HCEC 1CT (cell line): Measurements from ENCODE around the gene TADA2B.

Source experiments
- DNase-seq: peaks from one replicate; pipeline ENCODE4 v3.0.0-alpha.2; 2017

The TADA2B gene

GRCh38 chr4:7018281-7018680 is 24.9 kb upstream of the TADA2B start:
- no peak for DNase-seq

- no peak for DNase-seq
Measured at GRCh38 chr4:7019367-7019766, 23.8 kb upstream of the TADA2B start.

DNA sequence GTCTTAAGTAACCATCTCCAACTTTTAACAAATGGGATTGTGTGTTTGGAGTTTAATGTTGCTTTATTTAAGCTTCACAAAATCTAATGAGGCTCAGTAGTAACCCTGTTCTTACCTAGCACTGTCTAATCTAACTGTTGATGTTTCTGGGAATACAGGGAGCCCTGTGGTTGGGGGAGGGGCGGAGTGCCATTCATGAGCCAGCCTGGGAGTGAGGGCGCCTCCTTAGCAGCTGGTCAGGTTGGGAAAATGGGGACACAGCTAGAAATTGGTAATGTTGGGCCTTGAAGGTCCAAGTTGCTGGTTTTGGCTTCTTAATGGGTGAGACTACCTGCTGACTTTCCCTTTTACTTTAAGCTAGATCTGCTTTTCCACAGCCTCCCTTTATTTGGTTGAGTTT is 22.9 kb upstream of the TADA2B start:
- no peak for DNase-seq

DNA sequence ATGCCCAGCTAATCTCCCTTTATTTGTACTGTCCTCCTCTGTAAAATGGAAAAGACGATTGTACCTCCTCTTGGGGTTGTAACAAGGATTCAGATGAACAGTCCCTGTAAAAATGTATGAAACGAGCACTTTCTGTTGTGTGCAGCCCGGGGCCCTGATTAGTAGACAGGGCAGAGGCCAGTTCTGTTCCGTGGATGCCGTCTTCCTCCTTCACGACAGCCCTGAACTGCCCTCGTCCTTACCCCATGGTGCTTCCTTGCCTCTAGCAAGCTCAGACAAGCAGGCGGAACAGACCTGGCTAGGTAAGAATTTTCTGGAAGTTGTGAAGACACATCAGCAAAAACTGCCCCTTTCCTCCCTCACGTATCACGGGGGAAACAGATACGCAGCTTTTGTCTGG is 22.3 kb upstream of the TADA2B start:
- DNase-seq, result no peak

GRCh38 chr4:7021355-7021754 is 21.8 kb upstream of the TADA2B start:
- no peak for DNase-seq

- DNase-seq, result peak; percentile 59
Measured at GRCh38 chr4:7021930-7022664, 21.1 kb upstream of the TADA2B start.

DNA sequence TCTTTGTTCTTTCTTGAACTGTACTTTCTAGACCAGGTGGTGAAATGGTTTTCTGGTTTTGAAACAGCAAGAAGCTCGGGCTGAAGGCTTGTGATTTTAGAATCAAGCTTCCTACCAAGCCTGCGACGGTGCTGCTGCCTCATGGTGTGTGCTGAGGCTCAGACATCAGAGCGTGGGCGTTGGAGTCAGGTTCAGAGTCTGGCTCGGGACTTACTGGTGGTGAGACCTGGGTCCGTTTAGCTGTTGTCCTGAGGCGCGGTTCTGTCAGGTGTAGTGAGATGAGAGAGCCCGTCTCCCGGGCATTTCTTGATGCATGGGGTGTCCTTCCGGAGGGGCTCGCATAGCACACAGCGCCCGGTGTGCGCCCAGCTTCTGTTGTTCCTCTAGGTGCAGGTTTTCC is 19.7 kb upstream of the TADA2B start:
- DNase-seq, result no peak

- DNase-seq, result no peak
Measured at GRCh38 chr4:7023901-7024300, 19.3 kb upstream of the TADA2B start.

DNA sequence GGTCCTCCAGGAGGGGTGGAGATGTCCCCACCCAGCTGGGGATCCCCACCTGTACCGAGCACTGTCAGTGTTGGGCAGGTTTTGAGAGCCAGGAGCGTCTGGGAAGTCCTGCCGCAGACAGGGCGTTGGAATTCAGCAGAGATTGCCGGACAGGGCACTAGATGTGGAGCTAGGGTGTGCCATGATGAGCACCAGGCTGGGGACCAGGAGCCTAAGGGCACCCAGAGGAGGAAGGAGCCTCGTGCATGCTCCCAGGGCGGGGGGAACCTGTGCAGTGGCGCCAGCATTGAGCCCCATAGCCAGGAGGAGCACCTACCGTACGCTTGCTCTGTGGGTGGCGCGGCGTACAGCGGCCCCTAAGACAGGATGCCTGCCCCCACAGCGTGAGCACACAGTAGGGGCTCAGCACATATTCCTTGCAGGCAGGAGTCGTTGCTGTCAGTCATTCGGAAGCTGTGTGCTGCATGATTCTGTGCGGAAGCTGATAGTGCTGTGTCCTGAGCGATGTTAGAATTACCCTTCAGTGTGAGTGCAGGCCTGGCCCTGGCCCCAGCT is 18.8 kb upstream of the TADA2B start:
- no peak for DNase-seq

- no peak for DNase-seq
Measured at GRCh38 chr4:7025040-7025602, 18.1 kb upstream of the TADA2B start.

DNA sequence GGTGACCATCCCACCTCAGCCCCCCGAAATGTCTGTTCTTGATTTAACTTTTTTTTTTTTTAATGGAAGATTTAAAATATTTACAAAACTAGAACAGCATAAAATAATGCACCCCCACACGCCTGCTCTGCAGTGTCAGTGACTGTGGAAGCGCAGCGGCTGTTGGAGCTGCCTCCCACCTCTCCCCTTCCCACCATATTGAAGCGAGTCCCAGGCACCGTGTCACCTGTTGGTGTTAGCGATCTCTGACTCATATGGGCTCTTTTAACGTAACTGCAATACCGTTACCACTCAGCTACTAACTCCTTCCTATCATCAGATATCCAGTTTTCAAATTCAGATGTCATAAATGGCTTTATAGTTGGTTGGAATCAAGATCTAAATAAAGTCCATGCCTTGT is 17.1 kb upstream of the TADA2B start:
- DNase-seq, result no peak

DNA sequence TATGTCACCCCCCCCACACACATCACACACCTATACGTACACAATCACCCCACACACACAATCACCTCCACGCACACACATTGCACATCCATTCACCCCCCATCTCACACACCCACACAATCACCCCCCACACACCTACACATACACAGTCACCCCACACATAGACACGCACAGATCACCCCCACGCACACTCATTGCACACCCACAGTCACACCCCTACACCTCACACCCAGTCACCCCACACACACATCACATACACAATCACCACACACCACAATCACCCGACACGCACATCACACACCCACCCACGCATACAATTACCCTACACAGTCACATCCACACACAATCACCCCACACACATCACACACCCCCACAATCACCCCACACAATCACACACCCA is 15.9 kb upstream of the TADA2B start:
- DNase-seq, result no peak

DNA sequence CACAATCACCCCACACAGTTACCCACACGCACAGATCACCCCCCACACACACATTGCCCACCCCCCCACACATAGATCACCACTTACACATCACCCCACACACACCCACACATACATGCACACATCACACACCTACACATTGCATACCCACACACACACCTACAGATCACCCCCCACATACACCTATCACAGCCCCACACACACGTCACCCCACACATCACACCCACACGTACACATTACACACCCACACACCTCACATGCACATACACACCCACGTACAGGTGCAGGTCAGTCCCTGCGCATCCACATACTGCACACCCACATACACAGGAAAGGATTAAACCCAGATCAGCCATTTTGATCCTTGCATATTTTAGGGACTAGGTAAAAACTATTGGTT is 15.3 kb upstream of the TADA2B start:
- DNase-seq, result no peak

GRCh38 chr4:7029212-7029611 is 14.0 kb upstream of the TADA2B start:
- DNase-seq, result no peak

GRCh38 chr4:7029921-7030320 is 13.3 kb upstream of the TADA2B start:
- DNase-seq, result no peak

GRCh38 chr4:7030856-7031255 is 12.3 kb upstream of the TADA2B start:
- no peak for DNase-seq

- DNase-seq, result no peak
Measured at GRCh38 chr4:7031558-7032449, 11.4 kb upstream of the TADA2B start.

DNA sequence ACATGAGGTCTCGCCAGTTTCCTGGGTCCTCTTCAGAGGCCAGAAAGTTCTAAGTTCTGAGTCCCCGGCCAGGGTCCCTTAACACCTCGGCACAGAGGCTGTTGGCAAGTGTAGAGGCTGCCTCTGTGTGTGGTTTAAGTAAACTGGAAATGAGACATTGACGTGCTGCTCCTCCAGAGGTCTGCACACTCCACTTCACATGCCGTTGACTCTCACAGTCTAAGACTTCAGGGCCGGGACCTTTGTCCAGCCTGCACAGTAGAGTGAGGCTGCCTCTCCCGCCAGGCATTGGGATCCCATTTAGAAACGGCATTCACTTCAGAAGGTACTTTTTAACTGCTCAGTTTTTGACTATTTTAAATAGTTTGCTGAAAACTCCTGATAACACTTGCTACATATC is 10.6 kb upstream of the TADA2B start:
- DNase-seq, result no peak

GRCh38 chr4:7034262-7035081 is 8.7 kb upstream of the TADA2B start:
- no peak for DNase-seq

GRCh38 chr4:7037425-7037824 is 5.7 kb upstream of the TADA2B start:
- no peak for DNase-seq

DNA sequence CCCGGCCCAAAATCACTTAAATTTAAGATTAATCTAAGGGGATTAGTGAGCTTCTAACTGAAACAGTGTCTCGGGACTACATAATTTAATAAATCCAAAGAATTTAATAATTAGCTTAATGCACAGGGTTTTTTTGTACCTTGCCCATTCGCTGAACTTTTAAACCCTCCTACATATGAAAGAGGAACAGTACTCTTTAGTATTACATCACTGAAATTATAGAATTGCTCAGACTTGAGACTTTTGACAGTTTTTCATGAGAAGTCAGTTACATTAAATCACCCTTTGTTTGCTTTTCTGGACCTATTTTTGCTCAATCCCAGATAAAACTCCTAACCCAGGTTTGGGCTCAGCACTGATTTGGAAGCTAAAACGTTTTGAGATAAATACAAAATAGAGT is 2.4 kb upstream of the TADA2B start:
- no peak for DNase-seq

- no peak for DNase-seq
Measured at GRCh38 chr4:7041246-7041645, 1.9 kb upstream of the TADA2B start.
